ENCODE results near the gene PAH.

GRCh38 chr12:102821149-102821548 is 95.9 kb downstream of the PAH start:
- TF ChIP-seq, protein P1, sequence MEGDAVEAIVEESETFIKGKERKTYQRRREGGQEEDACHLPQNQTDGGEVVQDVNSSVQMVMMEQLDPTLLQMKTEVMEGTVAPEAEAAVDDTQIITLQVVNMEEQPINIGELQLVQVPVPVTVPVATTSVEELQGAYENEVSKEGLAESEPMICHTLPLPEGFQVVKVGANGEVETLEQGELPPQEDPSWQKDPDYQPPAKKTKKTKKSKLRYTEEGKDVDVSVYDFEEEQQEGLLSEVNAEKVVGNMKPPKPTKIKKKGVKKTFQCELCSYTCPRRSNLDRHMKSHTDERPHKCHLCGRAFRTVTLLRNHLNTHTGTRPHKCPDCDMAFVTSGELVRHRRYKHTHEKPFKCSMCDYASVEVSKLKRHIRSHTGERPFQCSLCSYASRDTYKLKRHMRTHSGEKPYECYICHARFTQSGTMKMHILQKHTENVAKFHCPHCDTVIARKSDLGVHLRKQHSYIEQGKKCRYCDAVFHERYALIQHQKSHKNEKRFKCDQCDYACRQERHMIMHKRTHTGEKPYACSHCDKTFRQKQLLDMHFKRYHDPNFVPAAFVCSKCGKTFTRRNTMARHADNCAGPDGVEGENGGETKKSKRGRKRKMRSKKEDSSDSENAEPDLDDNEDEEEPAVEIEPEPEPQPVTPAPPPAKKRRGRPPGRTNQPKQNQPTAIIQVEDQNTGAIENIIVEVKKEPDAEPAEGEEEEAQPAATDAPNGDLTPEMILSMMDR (IDR thresholded peaks at IDR 0.05; ENCODE audit: low read depth, low read length), result no peak
- no peak for TF ChIP-seq EZH2phosphoT487 (IDR thresholded peaks at IDR 0.05; ENCODE audit: low read depth)

All from OCI-LY3 (cell line).